HEK293 (cell line): Measurements from ENCODE around the gene ISCU.

Experiments
- CTCF ChIA-PET: fragments of 350-600 bp; formaldehyde crosslinking; extraction: SDS; loops from one replicate; lab custom pipeline; 2021; ENCODE audit warnings: antibody characterized with exemption; lab: Yijun Ruan, JAX
- POLR2A ChIA-PET: fragments of 300-600 bp; formaldehyde crosslinking; extraction: SDS; loops from one replicate; lab custom pipeline; 2020; ENCODE audit warnings: antibody characterized with exemption, inconsistent platforms; lab: Yijun Ruan, JAX
- H3K27ac ChIP-seq: fragments of 200-500 bp; sonication (Bioruptor generic); 2 replicates; pipeline ENCODE4 v1.5.1; 2014; ENCODE audit warnings: low read depth, low read length, control low read depth, inconsistent platforms; ENCODE audit errors: extremely low read depth
- H3K36me3 ChIP-seq, 2 experiments: fragments of 200-500 bp in 1 of 2; sonication (Bioruptor generic) in 1 of 2; 1 replicate in 1 of 2; 2 replicates in 1 of 2; pipeline ENCODE4 v1.5.1; 2014 to 2017; ENCODE audit warnings: inconsistent platforms in 2 of 2, low read length in 2 of 2; ENCODE audit not compliant: control insufficient read depth in 2 of 2, insufficient read depth in 1 of 2
- H3K4me1 ChIP-seq: fragments of 200-500 bp; sonication (Bioruptor generic); 2 replicates; pipeline ENCODE4 v1.5.1; 2014; ENCODE audit warnings: mild to moderate bottlenecking, low read length, inconsistent platforms; ENCODE audit not compliant: control insufficient read depth, insufficient read depth
- H3K4me3 ChIP-seq: 2 replicates; pipeline ENCODE4 v1.5.1; 2011; ENCODE audit warnings: low read depth, mild to moderate bottlenecking, control low read depth, low read length, moderate library complexity
- H3K9me3 ChIP-seq: fragments of 200-500 bp; sonication (Bioruptor generic); 2 replicates; pipeline ENCODE4 v1.5.1; 2014; ENCODE audit warnings: low read depth, low read length, inconsistent platforms; ENCODE audit not compliant: control insufficient read depth, insufficient read depth
- BCL11B ChIP-seq: fragments of 450-650 bp; formaldehyde crosslinking; IDR thresholded peaks from 2 replicates; pipeline ENCODE4 v1.5.1; 2016; ENCODE audit warnings: low read depth, missing biosample characterization, missing genetic modification characterization
- HOXA7 ChIP-seq: sonication (generic); formaldehyde crosslinking; IDR thresholded peaks from 2 replicates; pipeline ENCODE4 v1.8.1; 2022; ENCODE audit warnings: missing genetic modification reagents, borderline replicate concordance
- RBAK ChIP-seq: fragments of 450-650 bp; formaldehyde crosslinking; IDR thresholded peaks from 2 replicates; pipeline ENCODE4 v1.5.1; 2016; ENCODE audit warnings: missing biosample characterization, missing genetic modification characterization
- ZFP3 ChIP-seq: fragments of 450-650 bp; formaldehyde crosslinking; IDR thresholded peaks from 2 replicates; pipeline ENCODE4 v1.5.1; 2016; ENCODE audit warnings: low read depth, missing biosample characterization, missing genetic modification characterization
- ZFP69B ChIP-seq: fragments of 450-650 bp; formaldehyde crosslinking; IDR thresholded peaks from 2 replicates; pipeline ENCODE4 v1.5.1; 2016; ENCODE audit warnings: missing biosample characterization, missing genetic modification characterization
- ZIC2 ChIP-seq: fragments of 450-650 bp; formaldehyde crosslinking; IDR thresholded peaks from 2 replicates; pipeline ENCODE4 v1.5.1; 2016; ENCODE audit warnings: missing biosample characterization, missing genetic modification characterization
- ZNF184 ChIP-seq: fragments of 450-650 bp; IDR thresholded peaks from 2 replicates; pipeline ENCODE4 v1.5.1; 2018; ENCODE audit warnings: missing biosample characterization, mild to moderate bottlenecking, missing genetic modification characterization
- ZNF211 ChIP-seq: fragments of 450-650 bp; formaldehyde crosslinking; IDR thresholded peaks from 2 replicates; pipeline ENCODE4 v1.5.1; 2016; ENCODE audit warnings: low read depth, missing biosample characterization, missing genetic modification characterization
- ZNF311 ChIP-seq: fragments of 450-650 bp; formaldehyde crosslinking; IDR thresholded peaks from 2 replicates; pipeline ENCODE4 v1.5.1; 2017; ENCODE audit warnings: missing biosample characterization, missing genetic modification characterization, borderline replicate concordance
- ZNF394 ChIP-seq: fragments of 450-650 bp; formaldehyde crosslinking; IDR thresholded peaks from 2 replicates; pipeline ENCODE4 v1.5.1; 2016; ENCODE audit warnings: missing biosample characterization, missing genetic modification characterization, mild to moderate bottlenecking, moderate library complexity, borderline replicate concordance
- ZNF48 ChIP-seq: fragments of 450-650 bp; formaldehyde crosslinking; IDR thresholded peaks from 2 replicates; pipeline ENCODE4 v1.5.1; 2016; ENCODE audit warnings: missing biosample characterization, missing genetic modification characterization
- ZNF510 ChIP-seq: fragments of 450-650 bp; formaldehyde crosslinking; IDR thresholded peaks from 2 replicates; pipeline ENCODE4 v1.5.1; 2018; ENCODE audit warnings: mild to moderate bottlenecking, missing genetic modification characterization, missing biosample characterization; ENCODE audit not compliant: insufficient replicate concordance
- ZNF521 ChIP-seq: fragments of 450-650 bp; formaldehyde crosslinking; IDR thresholded peaks from 2 replicates; pipeline ENCODE4 v1.5.1; 2017; ENCODE audit warnings: missing biosample characterization, mild to moderate bottlenecking, missing genetic modification characterization
- ZNF654 ChIP-seq: fragments of 450-650 bp; formaldehyde crosslinking; IDR thresholded peaks from 2 replicates; pipeline ENCODE4 v1.5.1; 2016; ENCODE audit warnings: low read depth, missing biosample characterization, missing genetic modification characterization
- ZNF768 ChIP-seq: fragments of 450-650 bp; formaldehyde crosslinking; IDR thresholded peaks from 2 replicates; pipeline ENCODE4 v1.5.1; 2018; ENCODE audit warnings: missing biosample characterization, mild to moderate bottlenecking, missing genetic modification characterization
- ZNF776 ChIP-seq: fragments of 450-650 bp; formaldehyde crosslinking; IDR thresholded peaks from 2 replicates; pipeline ENCODE4 v1.5.0; 2017; ENCODE audit warnings: missing biosample characterization, missing genetic modification characterization, borderline replicate concordance
- ZNF843 ChIP-seq: fragments of 450-650 bp; formaldehyde crosslinking; IDR thresholded peaks from 2 replicates; pipeline ENCODE4 v1.5.1; 2016; ENCODE audit warnings: missing biosample characterization, missing genetic modification characterization
- ZXDB ChIP-seq: fragments of 450-650 bp; formaldehyde crosslinking; IDR thresholded peaks from 2 replicates; pipeline ENCODE4 v1.5.1; 2016; ENCODE audit warnings: missing biosample characterization, missing genetic modification characterization
- TF ChIP-seq, protein P1 (sequence below): fragments of 450-650 bp; formaldehyde crosslinking; IDR thresholded peaks from 2 replicates; pipeline ENCODE4 v1.5.0; 2017; ENCODE audit warnings: missing biosample characterization, missing genetic modification characterization, borderline replicate concordance
- TF ChIP-seq, protein P2 (sequence below): fragments of 450-650 bp; formaldehyde crosslinking; IDR thresholded peaks from 2 replicates; pipeline ENCODE4 v1.5.1; 2016; ENCODE audit warnings: missing biosample characterization, missing genetic modification characterization

ISCU gene

DNA sequence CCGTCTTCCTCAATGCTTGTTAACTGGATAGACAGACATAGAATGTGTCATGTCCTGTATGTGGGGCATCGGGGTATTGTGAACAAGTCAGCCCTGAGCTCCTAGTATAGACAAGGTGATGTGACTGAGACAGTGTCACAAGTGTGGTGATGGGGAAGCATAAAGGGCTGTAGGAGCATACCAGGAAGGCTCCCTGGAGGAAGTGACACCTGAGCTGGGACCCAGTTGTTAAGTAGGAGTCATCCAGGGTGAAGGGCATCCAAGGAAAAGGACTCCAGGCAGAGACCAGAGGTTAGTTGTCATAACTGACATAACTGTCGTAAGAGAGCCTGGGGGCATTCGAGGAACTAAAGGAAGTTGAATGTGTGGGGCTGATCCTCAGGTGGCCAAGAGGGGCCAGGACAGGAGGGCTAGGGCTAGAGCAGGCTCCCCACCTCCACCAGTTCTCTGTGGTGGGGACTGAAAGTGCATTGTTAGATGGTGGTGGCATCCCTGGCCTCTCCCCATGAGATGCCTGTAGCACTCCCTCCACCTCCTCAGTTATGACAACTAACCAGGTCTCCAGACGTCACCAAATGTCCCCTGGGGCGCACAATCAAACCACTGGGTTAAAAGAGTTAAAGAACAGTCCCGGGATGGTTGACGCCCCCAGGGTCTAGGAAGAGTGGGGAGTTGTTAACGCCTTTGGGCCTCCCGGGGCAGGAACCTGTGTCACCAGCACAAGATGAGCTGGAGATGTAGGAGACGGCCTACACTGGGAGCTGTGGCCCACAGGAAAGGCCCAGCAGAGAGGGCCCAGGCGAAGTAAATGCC lies 44.9 kb upstream of the ISCU start:
- POLR2A ChIA-PET = no interaction called here
- no peak overlapping the region for H3K4me3 ChIP-seq
- TF ChIP-seq ZNF521 (tag by site-specific recombination) = no peak
- TF ChIP-seq ZNF311 (tag by site-specific recombination) = no peak
- TF ChIP-seq ZNF843 = no peak
- TF ChIP-seq RBAK (tag by site-specific recombination) = no peak
- TF ChIP-seq ZFP3 (tag by site-specific recombination) = peak; percentile 48; the same call in 1 of the 2 replicates
- TF ChIP-seq BCL11B = no peak
- TF ChIP-seq ZIC2 = no peak
- TF ChIP-seq, all 188 proteins: peak for 1
- peaks cover 5 to 59% of the 10 kb centered on the region in 2 experiments; a peak in 2 of 3 replicates for H3K36me3 ChIP-seq
- CTCF ChIA-PET = interaction anchor here (1.2 kb wide), 1 partner anchor 19 kb away, joined by 3 read pairs; no protein-coding TSS in a partner anchor
- H3K4me1 ChIP-seq = no peaks in the 10 kb centered on the region
- H3K9me3 ChIP-seq = no peaks in the 10 kb centered on the region
- no peak overlapping the region for H3K27ac ChIP-seq

DNA sequence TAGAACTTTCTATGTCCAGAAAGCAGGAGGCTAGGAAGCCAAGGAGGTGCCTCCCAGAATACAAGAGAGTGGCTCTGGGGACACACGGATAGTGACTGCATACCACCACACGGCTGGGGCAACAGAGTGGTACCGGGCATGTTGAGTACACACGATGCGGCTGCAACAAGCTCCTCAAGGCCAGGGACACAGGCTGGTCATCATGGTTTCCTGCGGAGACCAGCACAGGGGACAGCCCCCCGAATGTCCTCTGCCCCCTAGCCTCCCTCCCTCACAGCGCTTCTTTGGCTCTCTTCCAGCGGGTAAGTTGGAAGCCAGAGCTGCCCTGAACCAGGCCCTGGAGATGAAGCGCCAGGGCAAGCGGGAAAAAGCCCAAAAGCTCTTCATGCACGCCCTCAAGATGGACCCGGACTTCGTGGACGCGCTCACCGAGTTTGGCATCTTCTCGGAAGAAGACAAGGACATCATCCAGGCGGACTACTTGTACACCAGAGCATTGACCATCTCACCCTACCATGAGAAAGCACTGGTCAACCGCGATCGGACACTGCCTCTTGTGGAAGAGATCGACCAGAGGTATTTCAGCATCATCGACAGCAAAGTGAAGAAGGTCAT lies 44.2 kb upstream of the ISCU start:
- ChIA-PET CTCF (no interaction called here), POLR2A (no interaction called here)
- Histone ChIP-seq H3K36me3 (peaks cover 5 to 66% of the 10 kb centered on the region in 2 experiments; a peak in 2 of 3 replicates), H3K27ac (no peak overlapping the region), H3K9me3 (no peaks in the 10 kb centered on the region), H3K4me3 (no peak overlapping the region), H3K4me1 (no peaks in the 10 kb centered on the region)
- TF ChIP-seq, protein P1, sequence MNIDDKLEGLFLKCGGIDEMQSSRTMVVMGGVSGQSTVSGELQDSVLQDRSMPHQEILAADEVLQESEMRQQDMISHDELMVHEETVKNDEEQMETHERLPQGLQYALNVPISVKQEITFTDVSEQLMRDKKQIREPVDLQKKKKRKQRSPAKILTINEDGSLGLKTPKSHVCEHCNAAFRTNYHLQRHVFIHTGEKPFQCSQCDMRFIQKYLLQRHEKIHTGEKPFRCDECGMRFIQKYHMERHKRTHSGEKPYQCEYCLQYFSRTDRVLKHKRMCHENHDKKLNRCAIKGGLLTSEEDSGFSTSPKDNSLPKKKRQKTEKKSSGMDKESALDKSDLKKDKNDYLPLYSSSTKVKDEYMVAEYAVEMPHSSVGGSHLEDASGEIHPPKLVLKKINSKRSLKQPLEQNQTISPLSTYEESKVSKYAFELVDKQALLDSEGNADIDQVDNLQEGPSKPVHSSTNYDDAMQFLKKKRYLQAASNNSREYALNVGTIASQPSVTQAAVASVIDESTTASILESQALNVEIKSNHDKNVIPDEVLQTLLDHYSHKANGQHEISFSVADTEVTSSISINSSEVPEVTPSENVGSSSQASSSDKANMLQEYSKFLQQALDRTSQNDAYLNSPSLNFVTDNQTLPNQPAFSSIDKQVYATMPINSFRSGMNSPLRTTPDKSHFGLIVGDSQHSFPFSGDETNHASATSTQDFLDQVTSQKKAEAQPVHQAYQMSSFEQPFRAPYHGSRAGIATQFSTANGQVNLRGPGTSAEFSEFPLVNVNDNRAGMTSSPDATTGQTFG = no peak
- TF ChIP-seq HOXA7 (CRISPR knock-in tag) (no peak), ZNF768 (tag by site-specific recombination) (no peak), ZFP69B (tag by site-specific recombination) (no peak), ZNF654 (tag by site-specific recombination) (no peak), ZNF394 (tag by site-specific recombination) (no peak), ZXDB (tag by site-specific recombination) (no peak), ZNF510 (tag by site-specific recombination) (no peak), ZNF184 (tag by site-specific recombination) (no peak), ZNF211 (no peak), ZNF776 (tag by site-specific recombination) (no peak), ZNF48 (tag by site-specific recombination) (no peak)
- TF ChIP-seq, protein P2, sequence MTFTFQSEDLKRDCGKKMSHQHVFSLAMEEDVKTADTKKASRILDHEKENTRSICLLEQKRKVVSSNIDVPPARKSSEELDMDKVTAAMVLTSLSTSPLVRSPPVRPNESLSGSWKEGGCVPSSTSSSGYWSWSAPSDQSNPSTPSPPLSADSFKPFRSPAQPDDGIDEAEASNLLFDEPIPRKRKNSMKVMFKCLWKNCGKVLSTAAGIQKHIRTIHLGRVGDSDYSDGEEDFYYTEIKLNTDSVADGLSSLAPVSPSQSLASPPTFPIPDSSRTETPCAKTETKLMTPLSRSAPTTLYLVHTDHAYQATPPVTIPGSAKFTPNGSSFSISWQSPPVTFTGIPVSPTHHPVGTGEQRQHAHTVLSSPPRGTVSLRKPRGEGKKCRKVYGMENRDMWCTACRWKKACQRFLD (tag by site-specific recombination) = no peak
